NCI-H187 treated with DMSO at 0.1 percent for 48 hours (cell line): ENCODE data around the gene LGR6.

Experiments used
- DNase-seq: peaks from one replicate; lab custom pipeline; 2025; lab: John Stamatoyannopoulos, UW

The LGR6 gene

GRCh38 chr1:202200669-202201068, 7.1 kb downstream of the LGR6 start:
- no peak for DNase-seq

GRCh38 chr1:202201266-202201665, 7.7 kb downstream of the LGR6 start:
- no peak for DNase-seq

- DNase-seq = no peak
Measured at GRCh38 chr1:202201971-202202370, 8.4 kb downstream of the LGR6 start.

- no peak for DNase-seq
Measured at GRCh38 chr1:202202500-202203168, 9.0 kb downstream of the LGR6 start.

- DNase-seq = no peak
Measured at GRCh38 chr1:202203238-202204039, 9.8 kb downstream of the LGR6 start.

- no peak for DNase-seq
Measured at GRCh38 chr1:202204065-202204464, 10.5 kb downstream of the LGR6 start.

GRCh38 chr1:202205523-202206190, 12.1 kb downstream of the LGR6 start:
- DNase-seq = no peak

- no peak for DNase-seq
Measured at GRCh38 chr1:202207292-202207691, 13.7 kb downstream of the LGR6 start.

- no peak for DNase-seq
Measured at GRCh38 chr1:202208351-202208857, 14.8 kb downstream of the LGR6 start.

GRCh38 chr1:202210385-202210784, 16.8 kb downstream of the LGR6 start:
- DNase-seq = peak; percentile 96

GRCh38 chr1:202210969-202211368, 17.4 kb downstream of the LGR6 start:
- no peak for DNase-seq

GRCh38 chr1:202212787-202213186, 19.2 kb downstream of the LGR6 start:
- no peak for DNase-seq

- DNase-seq = no peak
Measured at GRCh38 chr1:202213361-202214088, 19.9 kb downstream of the LGR6 start.

GRCh38 chr1:202214089-202214843, 20.7 kb downstream of the LGR6 start:
- no peak for DNase-seq

- no peak for DNase-seq
Measured at GRCh38 chr1:202215472-202216130, 22.0 kb downstream of the LGR6 start.

- DNase-seq = no peak
Measured at GRCh38 chr1:202216691-202217090, 23.1 kb downstream of the LGR6 start.

- DNase-seq = no peak
Measured at GRCh38 chr1:202217516-202217915, 23.9 kb downstream of the LGR6 start.

- DNase-seq = no peak
Measured at GRCh38 chr1:202217951-202218350, 24.4 kb downstream of the LGR6 start.

- no peak for DNase-seq
Measured at GRCh38 chr1:202220733-202221132, 27.1 kb downstream of the LGR6 start.
